ENCODE results near the gene GRIK2.

GRCh38 chr6:101541894-101542293 lies 148.4 kb downstream of the GRIK2 start:
- TF ChIP-seq POLR2A (IDR thresholded peaks at IDR 0.05): no peak
- no peak for TF ChIP-seq CTCF (IDR thresholded peaks at IDR 0.05)
- TF ChIP-seq POLR2AphosphoS5 (IDR thresholded peaks at IDR 0.05): no peak
